Activated CD4-positive, alpha-beta T cell treated with anti-CD3 and anti-CD28 coated beads, Interleukin-2, amount 10 ng/mL, durations not matched to agents 7 days and 5 days (primary cell): Measurements from ENCODE around the gene DNAJC3. TPM values are rescaled to one million over a fixed set of nuclear protein-coding genes. Genes with fewer than 3 reads are reported as not detected.

Source experiments
- total RNA-seq, 2 experiments: library from RNA; stranded (reverse); gene quantifications; one replicate each; pipeline ENCODE4 v1.2.3, GENCODE V29; 2021

Gene DNAJC3
- total RNA-seq, 2 experiments from 2014 or later = 20.3 to 21.6 TPM

Other genes with a start within 250 kb of the DNAJC3 start
- gene CLDN10, start 124.4 kb upstream of the DNAJC3 start, total RNA-seq = not detected
- gene DZIP1, start 32.4 kb upstream of the DNAJC3 start, total RNA-seq = under 1 TPM; 0.05 to 0.15 TPM